ENCODE measurements around the gene SRGAP3.

DNA sequence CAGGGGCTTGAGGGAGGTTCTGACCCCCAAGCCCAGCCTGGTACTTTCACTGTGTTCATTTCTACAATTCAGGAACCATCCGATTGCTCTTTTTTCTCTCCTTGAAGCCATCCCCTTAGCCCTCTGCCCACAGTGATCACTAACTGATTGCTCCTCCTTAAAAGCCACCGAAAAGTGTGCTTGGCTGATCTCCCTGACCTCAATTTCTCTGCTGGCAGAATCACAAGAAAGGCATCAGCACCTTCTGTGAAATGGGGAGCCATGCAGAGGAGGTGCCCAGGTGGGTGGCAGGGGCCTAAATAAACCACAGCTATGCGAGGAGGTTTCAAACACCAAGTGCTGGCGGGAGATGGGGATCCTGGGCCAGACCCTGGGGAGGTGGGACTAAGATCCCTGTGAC, 56.2 kb downstream of the SRGAP3 start:
- TF ChIP-seq CTCF (IDR thresholded peaks at IDR 0.05) (no peak), EZH2 (IDR thresholded peaks at IDR 0.05; ENCODE audit: borderline replicate concordance, insufficient read depth, low read depth, low read length, poor library complexity, severe bottlenecking) (no peak)

Data from B cell (primary cell).